Nephron (organoid): Measurements from ENCODE around the gene ANTXR2.

ENCODE experiments used
- H3K27ac Mint-ChIP-seq, 3 experiments: 2 replicates each; pipeline ENCODE4 v1.8.0; 2020; ENCODE audit warnings: mixed read lengths in 3 of 3, mild to moderate bottlenecking in 2 of 3, moderate library complexity in 1 of 3
- H3K27me3 Mint-ChIP-seq: 2 replicates; pipeline ENCODE4 v1.8.0; 2021; ENCODE audit warnings: low read depth, mild to moderate bottlenecking, moderate library complexity, mixed read lengths
- H3K36me3 Mint-ChIP-seq: 2 replicates; pipeline ENCODE4 v1.8.0; 2020; ENCODE audit warnings: low read depth, mixed read lengths
- H3K4me1 Mint-ChIP-seq: 2 replicates; pipeline ENCODE4 v1.8.0; 2020; ENCODE audit warnings: mixed read lengths
- H3K4me3 Mint-ChIP-seq, 3 experiments: 2 replicates each; pipeline ENCODE4 v1.8.0; 2020; ENCODE audit warnings: mild to moderate bottlenecking in 3 of 3, mixed read lengths in 3 of 3, moderate library complexity in 2 of 3
- H3K9me3 Mint-ChIP-seq: 2 replicates; pipeline ENCODE4 v1.8.0; 2020; ENCODE audit warnings: mixed read lengths
- CTCF ChIP-seq, 3 experiments: fragments of 200-600 bp; sonication (generic); IDR thresholded peaks; one replicate each; pipeline ENCODE4 v1.5.0; 2021; ENCODE audit warnings: antibody characterized with exemption in 3 of 3; ENCODE audit not compliant: unreplicated experiment in 3 of 3

Gene ANTXR2

DNA sequence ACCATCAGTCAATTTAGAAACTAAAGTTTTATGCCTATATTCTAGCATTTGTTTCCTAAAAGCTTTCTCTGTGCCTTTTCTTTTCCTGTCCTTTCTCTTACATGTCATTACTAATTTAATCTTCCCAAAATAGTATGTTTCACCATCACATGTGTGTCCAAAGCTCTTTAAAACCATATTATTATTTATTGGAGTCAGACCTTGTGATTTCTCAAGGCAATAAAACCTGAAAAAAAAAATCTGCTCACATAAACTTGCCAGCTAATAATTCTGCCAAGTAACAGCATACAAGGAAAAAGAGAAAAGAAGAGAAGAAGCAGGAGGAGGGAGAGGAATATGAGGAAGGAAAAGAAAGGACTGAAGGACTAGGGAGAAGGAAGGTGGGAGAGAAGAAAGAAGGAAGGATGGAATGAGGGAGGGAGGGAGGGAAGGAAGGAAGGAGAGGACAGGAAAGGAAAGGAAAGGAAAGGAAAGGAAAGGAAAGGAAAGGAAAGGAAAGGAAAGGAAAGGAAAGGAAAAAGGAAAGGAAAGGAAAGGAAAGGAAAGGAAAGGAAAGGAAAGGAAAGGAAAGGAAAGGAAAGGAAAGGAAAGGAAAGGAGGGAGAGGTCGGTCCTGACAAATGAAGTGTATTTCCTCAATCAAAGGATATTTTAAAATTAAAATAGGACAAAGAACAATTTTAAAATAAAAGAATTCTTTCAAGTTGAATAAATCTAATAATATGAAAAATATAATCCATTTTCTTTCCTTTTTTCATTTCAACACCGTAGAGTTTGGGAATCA, 57.4 kb downstream of the ANTXR2 start:
- Mint-ChIP-seq H3K27ac (no peak overlapping the region), H3K4me3 (no peak overlapping the region), H3K4me1 (peaks cover 6% of the 10 kb centered on the region), H3K27me3 (no peaks in the 10 kb centered on the region), H3K9me3 (no peaks in the 10 kb centered on the region), H3K36me3 (peaks cover 10% of the 10 kb centered on the region)
- TF ChIP-seq CTCF (IDR thresholded peaks at IDR 0.05; ENCODE audit: unreplicated experiment in 3 of 3): no peak

- Mint-ChIP-seq H3K27me3 (no peaks in the 10 kb centered on the region), H3K36me3 (peaks cover 16% of the 10 kb centered on the region), H3K9me3 (no peaks in the 10 kb centered on the region), H3K27ac (no peak overlapping the region), H3K4me3 (no peak overlapping the region), H3K4me1 (peaks cover 6% of the 10 kb centered on the region)
- TF ChIP-seq CTCF (IDR thresholded peaks at IDR 0.05; ENCODE audit: unreplicated experiment in 3 of 3): no peak
These were observed 58.5 kb downstream of the ANTXR2 start for GRCh38 chr4:80014531-80014930.

DNA sequence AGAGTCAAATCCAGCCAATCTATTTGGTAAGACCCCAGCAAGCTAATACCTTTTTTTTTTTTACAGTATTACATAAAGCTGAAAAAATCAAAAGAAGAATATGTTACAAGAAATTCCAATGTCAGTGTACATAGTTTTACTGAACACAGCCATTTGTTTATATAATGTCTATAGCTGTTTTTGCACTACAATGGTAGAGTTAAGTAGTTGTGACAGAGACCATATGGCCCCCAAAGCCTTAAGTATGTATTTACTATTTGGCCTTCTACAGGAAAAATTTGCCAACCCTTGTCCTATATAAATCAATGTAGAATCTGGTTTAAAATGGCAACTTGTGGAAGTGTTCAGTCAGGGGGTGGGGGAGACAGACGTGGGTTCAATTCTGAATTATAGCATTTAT, 60.7 kb downstream of the ANTXR2 start:
- Mint-ChIP-seq H3K27ac (peak overlapping the region in 2 of 3 experiments; percentile 35 to 60), H3K36me3 (peaks cover 25% of the 10 kb centered on the region), H3K4me3 (no peak overlapping the region), H3K4me1 (peaks cover 9% of the 10 kb centered on the region), H3K9me3 (no peaks in the 10 kb centered on the region), H3K27me3 (no peaks in the 10 kb centered on the region)
- TF ChIP-seq CTCF (IDR thresholded peaks at IDR 0.05; ENCODE audit: unreplicated experiment in 3 of 3): no peak

DNA sequence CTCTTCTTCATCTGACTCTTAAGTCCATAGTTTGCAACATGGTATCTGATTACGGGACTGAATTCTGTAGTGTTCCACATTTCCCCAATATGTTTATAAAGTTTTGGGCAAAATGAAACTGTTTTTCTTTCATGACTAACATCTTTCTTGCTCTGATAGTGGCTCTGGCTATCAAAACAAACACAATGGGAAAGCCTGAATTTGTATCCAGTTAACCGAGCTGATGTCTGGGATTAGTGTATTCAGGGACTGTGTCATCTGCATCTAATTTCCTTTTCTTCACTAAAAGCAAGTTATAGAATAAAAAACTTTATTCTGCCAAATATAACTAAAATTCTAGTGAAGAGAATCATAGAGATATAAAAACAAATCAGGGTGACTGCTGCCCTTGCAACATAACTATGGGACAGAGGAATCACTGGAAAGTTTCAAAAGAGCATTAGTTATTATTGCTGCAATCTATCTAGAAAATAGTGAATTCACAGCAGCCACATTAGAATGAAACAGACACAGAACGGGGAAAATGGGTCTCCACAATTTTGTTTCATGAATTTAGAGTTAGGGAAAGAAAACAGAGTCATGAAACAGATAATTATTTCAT, 61.3 kb downstream of the ANTXR2 start:
- no peak overlapping the region for H3K4me3 Mint-ChIP-seq
- H3K36me3 Mint-ChIP-seq: peaks cover 31% of the 10 kb centered on the region
- TF ChIP-seq CTCF (IDR thresholded peaks at IDR 0.05; ENCODE audit: unreplicated experiment in 3 of 3): no peak
- H3K27ac Mint-ChIP-seq: peak overlapping the region; percentile 32 to 60 (median 35)
- no peaks in the 10 kb centered on the region for H3K9me3 Mint-ChIP-seq
- H3K4me1 Mint-ChIP-seq: peaks cover 14% of the 10 kb centered on the region
- H3K27me3 Mint-ChIP-seq: no peaks in the 10 kb centered on the region

DNA sequence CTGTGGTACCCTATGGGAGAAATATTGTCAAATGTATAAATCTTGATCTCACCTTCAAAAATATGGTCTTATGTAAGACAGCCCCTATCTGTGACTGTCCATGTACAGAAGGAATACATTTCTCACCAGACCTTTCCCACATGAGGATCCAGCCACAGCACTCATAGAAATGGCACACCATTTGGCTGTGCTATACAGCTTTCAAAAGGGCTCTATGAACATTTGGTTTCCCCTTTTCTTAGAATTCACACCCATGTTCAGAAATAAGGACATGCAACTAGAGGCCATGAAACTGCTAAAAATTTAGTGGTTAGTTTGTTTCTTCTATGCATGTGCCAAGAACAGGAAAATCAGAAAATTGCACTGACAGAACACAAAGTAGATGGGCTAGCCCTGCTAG, 62.7 kb downstream of the ANTXR2 start:
- no peak for TF ChIP-seq CTCF (IDR thresholded peaks at IDR 0.05; ENCODE audit: unreplicated experiment in 3 of 3)
- Mint-ChIP-seq H3K9me3 (peaks cover 7% of the 10 kb centered on the region), H3K27me3 (no peaks in the 10 kb centered on the region), H3K27ac (peak overlapping the region in 1 of 3 experiments; percentile 15), H3K36me3 (peaks cover 43% of the 10 kb centered on the region), H3K4me3 (no peak overlapping the region), H3K4me1 (peaks cover 17% of the 10 kb centered on the region)

DNA sequence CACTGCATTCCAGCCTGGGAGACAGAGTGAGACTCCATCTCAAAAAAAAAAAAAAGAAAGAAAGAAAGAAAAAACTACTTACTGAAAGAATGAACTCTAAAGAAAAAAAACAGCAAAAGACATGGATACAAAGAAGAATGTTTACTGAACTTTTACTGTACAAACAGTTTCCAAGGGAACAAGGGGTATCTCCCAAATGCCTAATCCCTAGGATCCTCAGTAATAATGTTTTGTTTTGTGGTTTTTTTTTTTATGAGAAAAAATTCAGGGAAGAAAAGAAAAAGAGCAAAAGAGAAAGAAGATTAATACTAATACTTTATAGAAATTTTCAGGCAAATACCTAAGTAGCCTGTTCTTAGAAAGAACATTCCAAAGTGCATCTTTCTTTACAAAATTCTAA, 63.2 kb downstream of the ANTXR2 start:
- no peak overlapping the region for H3K27ac Mint-ChIP-seq
- no peak overlapping the region for H3K4me3 Mint-ChIP-seq
- peaks cover 17% of the 10 kb centered on the region for H3K4me1 Mint-ChIP-seq
- TF ChIP-seq CTCF (IDR thresholded peaks at IDR 0.05; ENCODE audit: unreplicated experiment in 3 of 3): no peak
- peaks cover 8% of the 10 kb centered on the region for H3K9me3 Mint-ChIP-seq
- H3K27me3 Mint-ChIP-seq: no peaks in the 10 kb centered on the region
- H3K36me3 Mint-ChIP-seq: peaks cover 48% of the 10 kb centered on the region
